D721Med (cell line): ENCODE measurements around the gene RER1.

Experiments
- DNase-seq: peaks from one replicate; pipeline ENCODE4 v3.0.0; 2011; ENCODE audit warnings: low spot score; ENCODE audit not compliant: insufficient read length
- FAIRE-seq: peaks from 2 replicates; lab custom pipeline; 2011; peaks lifted over from hg19 to GRCh38; lab: Jason Lieb, UNC
- CTCF ChIP-seq: IDR thresholded peaks from 2 replicates; pipeline ENCODE4 v1.5.1; 2012; ENCODE audit warnings: mild to moderate bottlenecking, control low read depth; ENCODE audit not compliant: insufficient read depth; ENCODE audit errors: missing control alignments

RER1 gene

DNA sequence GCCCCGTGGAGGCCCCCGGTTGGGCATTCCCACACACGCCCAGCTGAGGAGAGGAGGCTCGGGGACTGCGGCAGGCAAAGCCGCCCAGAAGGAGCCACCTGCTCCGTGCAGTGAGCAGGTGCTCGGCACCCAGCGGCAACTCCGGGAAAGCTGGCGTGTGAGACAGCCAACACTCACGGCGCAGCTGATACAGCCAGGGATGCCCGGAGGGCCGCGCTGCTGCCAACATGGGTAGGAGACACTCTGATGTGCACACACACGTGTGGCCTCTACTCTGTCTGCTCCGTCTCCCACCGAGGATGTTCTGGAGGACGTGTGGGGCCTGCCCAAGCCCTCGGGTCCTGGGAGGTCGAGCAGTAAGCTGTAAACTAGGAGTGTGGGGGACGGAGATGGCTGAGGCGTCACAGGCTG, 13.2 kb upstream of the RER1 start:
- no peak for TF ChIP-seq CTCF
- no peak for DNase-seq
- FAIRE-seq = no peak

GRCh38 chr1:2378956-2379732, 12.5 kb upstream of the RER1 start:
- DNase-seq (no peak), FAIRE-seq (no peak)
- no peak for TF ChIP-seq CTCF

GRCh38 chr1:2379733-2380404, 11.8 kb upstream of the RER1 start:
- TF ChIP-seq CTCF = no peak
- DNase-seq = no peak
- FAIRE-seq = no peak

- no peak for TF ChIP-seq CTCF
- FAIRE-seq = no peak
These were observed 10.6 kb upstream of the RER1 start for GRCh38 chr1:2380816-2381591.

DNA sequence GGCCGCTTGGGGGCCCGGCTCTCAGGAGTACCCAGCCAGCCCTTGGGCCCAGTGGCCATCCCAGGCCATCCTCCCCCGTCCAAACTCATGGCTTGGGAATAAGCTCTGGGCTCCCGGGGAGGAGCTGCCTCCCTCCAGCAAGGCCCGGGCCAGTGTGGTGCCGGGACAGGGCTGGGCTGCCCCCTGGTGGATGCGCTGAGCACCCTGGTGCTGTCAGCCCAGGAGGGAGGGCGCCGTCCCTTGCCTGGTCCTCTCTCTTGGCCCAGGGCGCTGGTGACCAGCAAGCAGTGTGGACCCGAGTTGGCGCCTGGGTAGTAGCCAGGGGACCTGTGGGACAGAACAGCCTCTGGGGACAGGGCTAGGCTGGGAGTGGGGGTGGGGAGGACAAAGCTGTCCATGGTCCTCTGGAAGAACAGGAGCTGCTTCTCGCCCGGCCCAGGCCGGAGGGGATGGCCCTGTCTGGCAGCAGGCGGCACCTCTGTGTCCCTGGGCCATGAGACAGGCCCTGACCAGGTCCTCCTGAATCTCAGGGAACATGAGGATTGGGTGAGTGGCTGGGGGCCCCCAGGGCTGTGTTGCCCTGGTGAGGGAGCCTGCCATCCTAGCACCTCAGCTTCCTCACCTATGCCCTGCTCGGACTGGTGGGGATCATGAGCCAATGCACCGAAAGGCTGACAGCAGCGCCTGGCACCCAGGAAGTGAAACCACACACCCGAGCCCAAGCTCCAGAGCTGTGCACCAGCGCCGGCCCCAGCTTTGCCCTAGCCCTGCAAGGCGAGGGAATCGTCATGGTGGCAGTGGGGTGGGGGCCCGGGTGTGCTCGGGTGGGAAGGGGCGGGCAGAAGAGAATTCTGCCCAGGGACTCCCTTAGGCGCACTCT, 9.7 kb upstream of the RER1 start:
- peak; percentile 42 for DNase-seq
- no peak for FAIRE-seq
- peak; percentile 75 for TF ChIP-seq CTCF

More at GRCh38 chr1:2380816-2381591, 10.6 kb upstream of the RER1 start:
- no peak for DNase-seq

GRCh38 chr1:2382621-2383361, 8.8 kb upstream of the RER1 start:
- TF ChIP-seq CTCF = no peak
- no peak for FAIRE-seq
- DNase-seq = peak; percentile 45
